Measurements from ENCODE around the gene KIAA1328.
"Not testable (repeated sequence)": the region's sequence is repeated elsewhere in the genome, so short reads cannot be mapped to it uniquely, and the experiment has no call there.

The KIAA1328 gene

DNA sequence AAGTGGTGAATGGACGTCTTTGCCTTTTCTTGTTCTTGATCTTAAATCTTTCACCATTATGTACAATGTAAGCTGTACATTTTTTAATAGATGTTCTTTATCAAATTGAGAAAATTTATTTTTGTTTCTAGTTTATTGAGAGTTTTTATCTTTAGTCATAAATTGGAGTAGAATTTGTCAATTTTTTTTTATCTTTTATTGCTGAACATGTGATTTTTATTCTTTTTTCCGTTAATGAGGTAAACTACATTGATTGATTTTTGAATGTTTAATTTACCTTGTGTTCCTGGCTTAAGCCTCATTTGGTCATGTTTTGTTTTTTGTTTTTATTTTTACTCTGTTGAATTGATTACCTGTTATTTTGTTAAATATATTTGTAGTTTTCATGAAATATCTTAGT, 19.7 kb downstream of the KIAA1328 start:
- no peaks in the 10 kb centered on the region for H3K4me1 ChIP-seq (ENCODE audit: control insufficient read depth, insufficient read depth, low read length)
- H3K27me3 ChIP-seq (ENCODE audit: control insufficient read depth in 1 of 2, insufficient read depth in 2 of 2, low read length in 2 of 2) = no peaks in the 10 kb centered on the region
- no peak overlapping the region for H3K27ac ChIP-seq (ENCODE audit: low read length)
- no peaks in the 10 kb centered on the region for H3K9me3 ChIP-seq (ENCODE audit: control insufficient read depth in 2 of 2, low read length in 2 of 2)
- no peak overlapping the region for H3K4me3 ChIP-seq (ENCODE audit: low read length in 2 of 2)
- no peaks in the 10 kb centered on the region for H3K36me3 ChIP-seq (ENCODE audit: control insufficient read depth in 2 of 2, insufficient read depth in 2 of 2, low read length in 2 of 2)
- H3K9ac ChIP-seq (ENCODE audit: low read length in 2 of 2) = no peak overlapping the region

DNA sequence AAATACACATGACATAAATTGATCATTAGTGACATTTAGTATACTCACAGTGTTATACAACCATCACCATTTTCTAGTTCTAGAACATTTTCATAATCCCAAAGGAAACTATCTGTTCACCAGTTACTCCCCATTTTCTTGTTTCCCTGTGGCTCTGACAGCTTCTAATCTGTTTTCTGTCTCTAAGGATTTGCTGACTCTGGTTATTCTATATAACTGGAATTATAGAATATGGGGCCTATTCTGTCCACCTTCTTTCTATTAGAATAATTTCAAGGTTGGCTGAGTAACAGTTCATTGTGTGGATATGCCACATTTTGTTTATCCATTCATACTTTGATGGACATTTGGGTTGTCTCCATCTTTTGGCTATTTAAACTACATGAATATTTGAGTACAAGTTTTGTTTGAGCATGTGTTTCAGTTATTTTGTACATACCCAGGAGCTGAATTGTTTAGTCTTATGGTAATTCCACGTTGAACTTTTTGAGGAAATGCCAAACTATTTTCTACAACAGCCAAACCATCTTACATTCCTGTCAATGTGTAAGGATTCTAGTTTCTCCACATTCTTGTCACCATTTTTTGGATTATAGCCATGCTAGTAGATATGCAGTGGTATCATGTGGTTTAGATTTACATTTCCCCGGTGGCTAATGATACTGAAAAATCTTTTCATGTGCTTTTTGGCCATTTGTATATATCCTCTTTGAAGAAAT, 20.5 kb downstream of the KIAA1328 start:
- Histone ChIP-seq H3K27me3 (ENCODE audit: control insufficient read depth in 1 of 2, insufficient read depth in 2 of 2, low read length in 2 of 2) (no peaks in the 10 kb centered on the region), H3K27ac (ENCODE audit: low read length) (no peak overlapping the region), H3K36me3 (ENCODE audit: control insufficient read depth in 2 of 2, insufficient read depth in 2 of 2, low read length in 2 of 2) (peaks cover 0 to 2% of the 10 kb centered on the region in 2 donors), H3K4me1 (ENCODE audit: control insufficient read depth, insufficient read depth, low read length) (no peaks in the 10 kb centered on the region), H3K9me3 (ENCODE audit: control insufficient read depth in 2 of 2, low read length in 2 of 2) (no peaks in the 10 kb centered on the region), H3K4me3 (ENCODE audit: low read length in 2 of 2) (no peak overlapping the region), H3K9ac (ENCODE audit: low read length in 2 of 2) (no peak overlapping the region)

DNA sequence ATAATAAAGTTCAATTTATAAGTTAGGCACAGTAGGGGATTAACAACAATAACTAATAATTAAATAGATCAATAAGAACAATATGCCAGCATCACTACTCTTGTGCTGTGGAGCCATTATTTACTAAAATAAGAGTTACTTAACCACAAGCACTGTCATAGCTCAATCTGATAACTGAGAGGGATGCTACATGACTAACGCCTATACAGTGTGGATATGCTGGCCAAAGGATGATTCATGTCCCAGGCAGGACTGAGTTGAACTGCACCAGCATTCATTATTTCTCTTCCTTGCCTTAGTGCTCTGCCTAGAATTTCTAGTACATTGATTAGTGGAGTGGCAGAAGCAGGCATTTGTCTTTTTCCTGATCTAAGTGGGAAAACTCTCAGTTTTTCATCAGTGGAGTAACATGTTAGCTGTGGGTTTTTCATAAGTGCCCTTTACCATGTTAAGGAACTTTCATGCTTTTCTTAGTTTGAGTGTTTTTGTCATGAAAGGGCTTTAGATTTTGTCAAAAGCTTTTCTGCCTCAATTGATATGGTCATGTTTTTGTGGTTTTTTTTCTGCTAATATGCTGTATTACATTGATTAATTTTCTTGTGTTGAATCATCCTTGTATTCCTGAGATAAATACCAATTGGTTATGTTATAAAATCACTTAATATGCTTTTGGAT, 21.7 kb downstream of the KIAA1328 start:
- no peak overlapping the region for H3K4me3 ChIP-seq (ENCODE audit: low read length in 2 of 2)
- no peaks in the 10 kb centered on the region for H3K4me1 ChIP-seq (ENCODE audit: control insufficient read depth, insufficient read depth, low read length)
- no peaks in the 10 kb centered on the region for H3K27me3 ChIP-seq (ENCODE audit: control insufficient read depth in 1 of 2, insufficient read depth in 2 of 2, low read length in 2 of 2)
- H3K9ac ChIP-seq (ENCODE audit: low read length in 2 of 2) = no peak overlapping the region
- H3K9me3 ChIP-seq (ENCODE audit: control insufficient read depth in 2 of 2, low read length in 2 of 2) = no peaks in the 10 kb centered on the region
- no peak overlapping the region for H3K27ac ChIP-seq (ENCODE audit: low read length)
- peaks cover 0 to 2% of the 10 kb centered on the region in 2 donors for H3K36me3 ChIP-seq (ENCODE audit: control insufficient read depth in 2 of 2, insufficient read depth in 2 of 2, low read length in 2 of 2)

DNA sequence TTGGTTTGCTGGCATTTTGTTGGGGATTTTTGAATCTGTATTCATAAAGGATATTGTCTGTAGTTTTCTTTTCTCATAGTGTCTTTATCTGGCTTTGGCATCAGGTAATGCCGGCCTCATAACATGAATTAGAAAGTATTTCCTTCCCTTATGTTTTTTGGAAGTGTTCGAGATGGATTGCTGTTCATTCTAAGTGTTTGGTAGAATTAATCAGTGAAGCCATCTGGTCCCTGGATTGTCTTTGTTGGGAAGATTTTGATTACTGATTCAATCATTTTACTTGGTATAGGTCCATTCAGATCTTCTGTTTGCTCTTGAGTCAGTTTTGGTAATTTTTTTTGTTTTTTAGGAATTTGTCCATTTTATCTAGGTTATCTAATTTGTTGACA, 22.3 kb downstream of the KIAA1328 start:
- no peak overlapping the region for H3K27ac ChIP-seq (ENCODE audit: low read length)
- no peak overlapping the region for H3K4me3 ChIP-seq (ENCODE audit: low read length in 2 of 2)
- no peak overlapping the region for H3K9ac ChIP-seq (ENCODE audit: low read length in 2 of 2)
- H3K4me1 ChIP-seq (ENCODE audit: control insufficient read depth, insufficient read depth, low read length) = no peaks in the 10 kb centered on the region
- no peaks in the 10 kb centered on the region for H3K27me3 ChIP-seq (ENCODE audit: control insufficient read depth in 1 of 2, insufficient read depth in 2 of 2, low read length in 2 of 2)
- H3K36me3 ChIP-seq (ENCODE audit: control insufficient read depth in 2 of 2, insufficient read depth in 2 of 2, low read length in 2 of 2) = peaks cover 0 to 2% of the 10 kb centered on the region in 2 donors
- no peaks in the 10 kb centered on the region for H3K9me3 ChIP-seq (ENCODE audit: control insufficient read depth in 2 of 2, low read length in 2 of 2)

DNA sequence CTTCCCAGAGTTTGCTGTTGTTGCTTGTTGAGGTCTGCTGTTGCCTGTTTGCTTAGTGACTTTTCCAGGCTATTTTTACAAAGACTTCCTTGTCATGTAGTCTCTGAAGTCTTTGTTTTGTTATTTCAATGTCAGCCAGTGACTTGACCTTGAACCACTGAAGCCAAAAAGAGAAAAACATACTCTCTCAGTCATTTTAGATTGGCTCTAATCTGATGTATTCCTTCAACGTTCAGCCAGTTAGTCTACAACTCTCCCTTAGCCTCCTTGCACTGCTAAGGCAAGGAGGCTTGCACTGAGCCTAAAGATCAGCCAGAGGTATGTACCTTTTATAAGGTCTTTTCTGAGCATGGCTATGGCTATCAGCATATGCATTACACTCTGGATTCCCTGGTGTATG, 27.9 kb downstream of the KIAA1328 start:
- Histone ChIP-seq H3K27ac (ENCODE audit: low read length) (no peak overlapping the region), H3K4me1 (ENCODE audit: control insufficient read depth, insufficient read depth, low read length) (no peaks in the 10 kb centered on the region), H3K27me3 (ENCODE audit: control insufficient read depth in 1 of 2, insufficient read depth in 2 of 2, low read length in 2 of 2) (no peaks in the 10 kb centered on the region), H3K9ac (ENCODE audit: low read length in 2 of 2) (no peak overlapping the region), H3K9me3 (ENCODE audit: control insufficient read depth in 2 of 2, low read length in 2 of 2) (no peaks in the 10 kb centered on the region), H3K4me3 (ENCODE audit: low read length in 2 of 2) (no peak overlapping the region), H3K36me3 (ENCODE audit: control insufficient read depth in 2 of 2, insufficient read depth in 2 of 2, low read length in 2 of 2) (peaks cover 0 to 2% of the 10 kb centered on the region in 2 donors)

DNA sequence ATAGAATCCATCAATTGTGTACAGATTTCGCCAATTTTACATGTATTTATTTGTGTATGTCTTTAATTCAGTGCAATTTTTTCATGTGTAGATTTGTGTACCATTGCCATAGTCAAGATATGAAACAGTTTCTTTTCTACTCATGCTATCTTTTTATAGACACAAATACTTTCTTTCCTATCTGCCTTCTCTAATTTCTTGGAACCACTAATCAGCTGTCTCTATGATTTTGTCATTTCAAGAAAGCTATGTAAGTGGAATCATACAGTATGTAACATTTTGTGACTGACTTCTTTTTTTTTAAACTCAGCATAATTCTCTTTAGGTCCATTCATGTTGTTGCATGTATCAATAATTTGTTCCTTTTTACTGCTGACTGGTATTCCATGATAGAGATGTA, 33.3 kb downstream of the KIAA1328 start:
- Histone ChIP-seq H3K36me3 (ENCODE audit: control insufficient read depth in 2 of 2, insufficient read depth in 2 of 2, low read length in 2 of 2) (no peaks in the 10 kb centered on the region), H3K9me3 (ENCODE audit: control insufficient read depth in 2 of 2, low read length in 2 of 2) (no peaks in the 10 kb centered on the region), H3K27me3 (ENCODE audit: control insufficient read depth in 1 of 2, insufficient read depth in 2 of 2, low read length in 2 of 2) (no peaks in the 10 kb centered on the region), H3K9ac (ENCODE audit: low read length in 2 of 2) (no peak overlapping the region), H3K4me1 (ENCODE audit: control insufficient read depth, insufficient read depth, low read length) (no peaks in the 10 kb centered on the region), H3K4me3 (ENCODE audit: low read length in 2 of 2) (no peak overlapping the region), H3K27ac (ENCODE audit: low read length) (no peak overlapping the region)

DNA sequence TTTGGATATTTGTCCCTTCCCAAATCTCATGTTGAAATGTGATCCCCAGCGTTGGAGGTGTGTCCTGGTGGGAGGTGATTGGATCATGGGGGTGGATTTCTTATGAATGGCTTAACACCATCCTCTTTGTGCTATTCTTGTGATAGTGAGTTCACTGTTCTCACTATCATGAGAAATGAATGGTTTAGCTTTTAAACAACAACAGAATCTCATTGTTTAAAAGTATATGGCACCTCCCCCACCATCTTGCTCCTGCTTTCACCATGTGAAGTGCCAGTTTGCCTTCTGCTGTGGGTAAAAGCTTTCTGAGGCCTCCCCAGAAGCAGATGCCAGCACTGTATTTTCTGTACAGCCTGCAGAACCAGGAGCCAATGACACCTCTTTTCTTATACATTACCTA, 38.1 kb downstream of the KIAA1328 start:
- H3K36me3 ChIP-seq (ENCODE audit: control insufficient read depth in 2 of 2, insufficient read depth in 2 of 2, low read length in 2 of 2) = no peaks in the 10 kb centered on the region
- H3K27me3 ChIP-seq (ENCODE audit: control insufficient read depth in 1 of 2, insufficient read depth in 2 of 2, low read length in 2 of 2) = no peaks in the 10 kb centered on the region
- H3K9me3 ChIP-seq (ENCODE audit: control insufficient read depth in 2 of 2, low read length in 2 of 2) = no peaks in the 10 kb centered on the region
- no peak overlapping the region for H3K9ac ChIP-seq (ENCODE audit: low read length in 2 of 2)
- no peak overlapping the region for H3K27ac ChIP-seq (ENCODE audit: low read length)
- no peak overlapping the region for H3K4me3 ChIP-seq (ENCODE audit: low read length in 2 of 2)
- no peaks in the 10 kb centered on the region for H3K4me1 ChIP-seq (ENCODE audit: control insufficient read depth, insufficient read depth, low read length)

DNA sequence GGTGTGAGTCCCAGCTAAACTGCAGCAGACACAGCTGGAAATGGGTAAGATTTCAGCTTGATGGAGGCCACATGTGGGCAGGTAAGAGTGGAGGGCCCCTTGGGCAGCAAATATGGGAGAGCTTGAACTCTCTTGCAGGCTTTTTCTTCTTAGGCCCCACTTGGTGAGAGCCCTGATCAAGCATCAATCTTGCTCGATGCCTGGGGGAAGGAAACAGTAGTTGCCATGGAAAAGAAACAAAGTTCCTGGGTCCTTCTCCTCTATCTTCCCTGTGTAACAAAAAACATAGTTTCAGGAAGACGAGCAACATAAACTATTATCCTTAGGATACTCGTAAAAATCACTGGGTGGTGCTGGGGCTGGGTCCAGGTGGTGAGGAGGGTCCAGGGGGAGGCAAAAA, 42.9 kb downstream of the KIAA1328 start:
- H3K9me3 ChIP-seq (ENCODE audit: control insufficient read depth in 2 of 2, low read length in 2 of 2) = no peaks in the 10 kb centered on the region
- H3K4me1 ChIP-seq (ENCODE audit: control insufficient read depth, insufficient read depth, low read length) = no peaks in the 10 kb centered on the region
- H3K9ac ChIP-seq (ENCODE audit: low read length in 2 of 2) = no peak overlapping the region
- H3K27ac ChIP-seq (ENCODE audit: low read length) = no peak overlapping the region
- peaks cover 0 to 2% of the 10 kb centered on the region in 2 donors for H3K36me3 ChIP-seq (ENCODE audit: control insufficient read depth in 2 of 2, insufficient read depth in 2 of 2, low read length in 2 of 2)
- no peaks in the 10 kb centered on the region for H3K27me3 ChIP-seq (ENCODE audit: control insufficient read depth in 1 of 2, insufficient read depth in 2 of 2, low read length in 2 of 2)
- no peak overlapping the region for H3K4me3 ChIP-seq (ENCODE audit: low read length in 2 of 2)

DNA sequence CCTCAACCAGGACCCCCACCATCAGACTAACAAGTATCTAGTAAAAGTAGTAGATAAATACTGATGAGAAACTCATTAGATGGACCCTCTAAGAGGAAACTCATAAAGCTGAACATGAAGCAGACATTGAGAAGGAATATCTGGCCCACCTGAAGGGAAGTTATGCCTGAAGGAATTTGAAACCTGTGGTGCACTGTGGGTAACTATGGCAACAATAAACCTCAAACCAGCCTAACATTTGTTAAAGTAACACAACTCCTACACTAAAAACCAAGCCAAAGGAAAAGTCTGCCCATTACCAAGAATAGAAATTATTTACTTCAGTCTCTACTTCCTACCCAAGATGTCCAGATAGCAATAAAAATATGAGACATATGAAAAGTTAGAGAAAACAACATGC, 43.4 kb downstream of the KIAA1328 start:
- no peak overlapping the region for H3K27ac ChIP-seq (ENCODE audit: low read length)

DNA sequence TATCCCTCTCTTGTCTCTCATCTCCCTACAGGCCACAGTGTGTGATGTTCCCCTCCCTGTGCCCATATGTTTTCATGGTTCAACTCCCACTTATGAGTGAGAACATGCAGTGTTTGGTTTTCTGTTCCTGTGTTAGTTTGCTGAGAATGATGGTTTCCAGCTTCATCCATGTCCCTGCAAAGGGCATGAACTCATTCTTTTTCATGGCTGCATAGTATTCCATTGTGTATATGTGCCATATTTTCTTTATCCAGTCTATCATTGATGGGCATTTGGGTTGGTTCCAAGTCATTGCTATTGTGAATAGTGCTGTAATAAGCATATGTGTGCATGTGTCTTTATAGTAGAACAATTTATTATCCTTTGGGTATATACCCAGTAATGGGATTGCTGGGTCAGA, 44.9 kb downstream of the KIAA1328 start:
- H3K9me3 ChIP-seq (ENCODE audit: control insufficient read depth in 2 of 2, low read length in 2 of 2); H3K27ac ChIP-seq (ENCODE audit: low read length): not testable (repeated sequence)

More for the DNA sequence above, 43.4 kb downstream of the KIAA1328 start:
- no peaks in the 10 kb centered on the region for H3K4me1 ChIP-seq (ENCODE audit: control insufficient read depth, insufficient read depth, low read length)
- no peak overlapping the region for H3K9ac ChIP-seq (ENCODE audit: low read length in 2 of 2)
- H3K4me3 ChIP-seq (ENCODE audit: low read length in 2 of 2) = no peak overlapping the region
- H3K27me3 ChIP-seq (ENCODE audit: control insufficient read depth in 1 of 2, insufficient read depth in 2 of 2, low read length in 2 of 2) = no peaks in the 10 kb centered on the region
- H3K36me3 ChIP-seq (ENCODE audit: control insufficient read depth in 2 of 2, insufficient read depth in 2 of 2, low read length in 2 of 2) = peaks cover 0 to 2% of the 10 kb centered on the region in 2 donors
- H3K9me3 ChIP-seq (ENCODE audit: control insufficient read depth in 2 of 2, low read length in 2 of 2) = no peaks in the 10 kb centered on the region

DNA sequence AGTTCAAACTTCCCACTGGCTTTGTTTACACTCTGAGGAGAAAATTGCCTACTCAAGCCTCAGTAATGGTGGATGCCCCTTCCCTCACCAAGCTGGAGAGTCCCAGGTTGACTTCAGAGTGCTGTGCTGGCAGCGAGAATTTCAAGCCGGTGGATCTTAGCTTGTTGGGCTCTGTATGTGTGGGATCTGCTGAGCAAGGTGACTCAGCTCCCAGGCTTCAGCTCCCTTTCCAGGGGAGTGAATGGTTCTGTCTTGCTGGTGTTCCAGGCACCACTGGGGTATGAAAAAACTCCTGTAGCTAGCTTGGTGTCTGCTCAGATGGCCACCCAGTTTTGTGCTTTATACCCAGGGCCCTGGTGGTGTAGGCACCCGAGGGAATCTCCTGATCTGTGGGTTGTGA, 50.9 kb downstream of the KIAA1328 start:
- not testable (repeated sequence) for H3K4me3 ChIP-seq (ENCODE audit: low read length in 2 of 2); H3K36me3 ChIP-seq (ENCODE audit: control insufficient read depth in 2 of 2, insufficient read depth in 2 of 2, low read length in 2 of 2); H3K27me3 ChIP-seq (ENCODE audit: control insufficient read depth in 1 of 2, insufficient read depth in 2 of 2, low read length in 2 of 2); H3K27ac ChIP-seq (ENCODE audit: low read length); H3K9me3 ChIP-seq (ENCODE audit: control insufficient read depth in 2 of 2, low read length in 2 of 2); H3K4me1 ChIP-seq (ENCODE audit: control insufficient read depth, insufficient read depth, low read length); H3K9ac ChIP-seq (ENCODE audit: low read length in 2 of 2)

More for the DNA sequence above, 44.9 kb downstream of the KIAA1328 start:
- H3K4me3 ChIP-seq (ENCODE audit: low read length in 2 of 2); H3K36me3 ChIP-seq (ENCODE audit: control insufficient read depth in 2 of 2, insufficient read depth in 2 of 2, low read length in 2 of 2); H3K9ac ChIP-seq (ENCODE audit: low read length in 2 of 2); H3K4me1 ChIP-seq (ENCODE audit: control insufficient read depth, insufficient read depth, low read length); H3K27me3 ChIP-seq (ENCODE audit: control insufficient read depth in 1 of 2, insufficient read depth in 2 of 2, low read length in 2 of 2): not testable (repeated sequence)
